Measurements from ENCODE around the gene SLC5A4.
A peak's percentile ranks its signal among the peaks of the same experiment; 100 is the strongest.

The SLC5A4 gene

DNA sequence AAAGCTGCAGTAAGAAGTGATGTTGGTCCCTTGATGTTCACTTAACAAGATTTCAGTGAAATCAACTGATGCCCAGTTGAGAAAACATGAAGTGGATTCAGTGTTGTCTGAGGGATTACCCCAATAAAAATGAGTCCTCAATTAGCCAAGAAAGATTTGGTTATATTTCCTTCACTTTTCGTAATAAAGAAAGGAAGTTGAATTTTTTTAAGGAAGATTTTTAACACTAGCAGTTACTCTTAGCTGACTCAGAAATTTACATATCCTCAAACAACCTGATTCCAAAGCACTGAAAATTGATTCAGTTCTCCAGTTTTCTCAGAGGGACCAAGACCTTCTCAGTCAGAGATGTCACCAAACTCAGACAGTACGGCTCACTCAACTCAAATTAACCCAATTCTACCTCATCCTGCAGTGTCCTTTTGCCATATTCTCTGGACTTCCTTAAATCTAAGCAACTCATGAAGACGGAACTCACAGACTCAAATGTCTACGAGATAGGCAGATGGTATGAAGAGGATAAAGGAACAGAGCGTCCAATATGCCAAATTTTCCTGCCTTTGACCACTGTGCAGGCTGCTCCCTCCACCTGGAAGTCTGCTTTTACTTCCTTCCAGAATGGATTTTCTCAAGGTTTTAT lies 22.8 kb downstream of the SLC5A4 start:
- no peak for DNase-seq (ENCODE audit: low spot score)

DNA sequence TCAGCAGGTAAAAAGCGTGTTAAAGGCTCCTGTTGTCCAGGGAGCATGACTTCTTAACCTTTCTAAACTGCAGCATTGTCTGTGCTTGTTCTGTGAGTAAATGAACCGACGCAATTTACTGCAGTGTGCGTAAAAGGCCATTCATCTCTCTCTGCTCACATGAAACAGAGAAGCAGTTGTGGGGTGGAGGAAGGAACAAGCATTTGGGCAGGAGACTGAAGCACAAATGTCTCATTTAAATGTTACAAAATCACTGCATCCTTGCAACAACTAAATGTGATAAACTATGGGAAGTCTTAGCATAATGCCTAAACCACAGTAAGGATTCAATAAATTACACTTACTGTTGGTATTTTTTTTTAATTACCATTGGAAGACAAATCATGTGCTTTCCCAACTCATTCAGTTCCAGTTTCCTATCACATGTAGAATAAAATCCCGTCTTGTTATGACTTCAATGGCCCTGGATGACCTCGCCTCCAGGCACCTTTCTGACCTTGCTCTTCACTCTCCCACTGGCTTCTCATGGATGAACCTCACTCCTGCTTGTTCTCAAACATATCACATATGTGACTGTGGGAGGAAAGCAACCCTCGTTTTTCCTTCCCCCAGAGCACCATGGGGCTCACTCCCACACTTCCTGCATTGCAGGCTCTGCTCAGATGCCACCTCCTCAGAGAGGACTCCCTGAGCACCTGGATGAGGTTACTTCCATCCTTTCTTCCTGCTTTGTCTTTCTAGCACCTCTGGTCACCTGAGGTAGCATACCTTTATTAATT lies 28.6 kb downstream of the SLC5A4 start:
- DNase-seq (ENCODE audit: low spot score), result no peak

DNA sequence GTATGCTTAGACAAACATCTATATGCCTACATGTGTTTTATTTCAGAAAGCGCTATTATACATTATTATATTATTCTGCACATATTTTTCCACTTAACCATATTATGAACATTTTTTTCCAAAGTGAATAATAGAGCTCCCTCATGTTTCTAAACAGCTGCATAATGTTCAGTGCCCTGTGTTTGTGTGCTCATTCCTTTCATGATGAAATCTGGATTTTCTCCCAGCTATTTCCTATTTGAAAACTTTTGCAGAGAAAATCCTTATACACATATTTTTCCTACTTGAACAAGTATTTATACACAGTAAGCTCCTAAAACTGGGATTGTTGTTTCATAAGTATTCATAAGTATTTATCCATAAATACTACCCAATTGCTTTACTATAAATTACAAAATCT lies 32.2 kb downstream of the SLC5A4 start:
- DNase-seq (ENCODE audit: low spot score), result no peak

DNA sequence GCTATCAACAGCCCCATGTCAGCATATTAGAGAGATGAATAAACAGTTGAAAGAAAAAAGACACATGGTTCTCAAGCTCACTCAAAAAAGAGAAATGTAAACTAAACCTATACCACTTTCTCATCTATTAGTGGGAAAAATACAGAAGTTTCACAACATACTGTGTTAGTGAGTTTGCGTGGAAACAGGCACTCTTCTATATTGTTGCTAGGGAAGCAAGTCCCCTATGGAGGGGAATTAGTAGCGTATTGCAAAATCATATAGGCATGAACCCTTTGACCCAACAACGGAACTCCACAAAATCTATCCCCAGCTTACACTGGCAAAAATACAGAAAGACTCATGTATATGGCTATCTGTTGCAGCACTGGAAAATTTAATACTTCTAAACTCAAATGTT lies 36.1 kb downstream of the SLC5A4 start:
- no peak for DNase-seq (ENCODE audit: low spot score)

DNA sequence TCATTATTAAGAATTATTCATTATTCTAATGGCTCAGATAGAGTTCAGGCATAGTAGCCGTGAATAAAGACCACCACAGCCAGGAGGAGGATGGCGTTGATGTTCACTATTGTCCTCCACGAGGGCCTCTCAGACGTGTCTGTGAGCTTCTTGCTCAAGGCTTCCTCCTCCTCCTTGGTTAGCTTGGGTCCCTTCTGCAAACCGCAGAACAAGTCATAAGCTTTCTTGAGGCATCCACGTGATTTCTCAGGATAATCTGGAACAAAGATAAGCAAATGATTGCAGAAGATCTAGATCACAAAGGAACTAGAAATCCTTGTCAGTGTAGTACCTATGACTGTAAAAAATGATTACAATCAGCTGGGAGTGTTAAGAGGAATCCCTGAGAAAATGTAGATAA lies 36.7 kb downstream of the SLC5A4 start:
- DNase-seq (ENCODE audit: low spot score), result no peak

DNA sequence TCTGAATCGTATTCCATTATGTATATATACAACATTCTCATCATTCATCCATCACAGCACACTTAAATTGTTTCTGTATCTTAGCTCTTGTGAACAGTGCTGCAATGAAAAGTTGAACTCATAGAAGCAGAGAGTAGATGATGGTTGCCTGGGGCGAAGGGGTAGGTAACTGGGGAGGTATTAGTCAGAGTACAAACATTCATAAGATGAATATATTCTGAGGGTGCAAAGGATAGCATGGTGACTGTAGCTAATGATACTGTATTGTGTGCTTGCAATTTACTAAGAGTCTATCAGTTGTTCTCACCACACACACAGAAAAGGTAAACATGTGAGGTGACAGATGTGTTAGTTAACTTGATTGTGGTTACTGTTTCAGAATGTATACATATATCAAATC lies 37.7 kb downstream of the SLC5A4 start:
- no peak for DNase-seq (ENCODE audit: low spot score)

DNA sequence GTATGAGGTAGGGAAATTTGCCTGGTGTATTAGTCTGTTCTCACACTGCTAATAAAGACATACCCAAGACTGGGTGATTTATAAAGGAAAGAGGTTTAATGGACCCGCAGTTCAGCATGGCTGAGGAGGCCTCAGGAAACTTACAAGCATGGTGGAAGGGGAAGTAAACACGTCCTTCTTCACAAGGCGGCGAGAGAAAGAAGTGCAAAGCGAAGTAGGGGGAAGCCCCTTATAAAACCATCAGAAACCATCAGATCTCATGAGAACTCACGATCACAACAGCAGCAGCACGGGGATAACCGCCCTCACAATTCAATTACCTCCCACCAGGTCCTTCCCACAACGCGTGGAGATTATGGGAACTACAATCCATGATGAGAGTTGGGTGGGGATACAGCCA lies 38.2 kb downstream of the SLC5A4 start:
- DNase-seq (ENCODE audit: low spot score), result no peak

DNA sequence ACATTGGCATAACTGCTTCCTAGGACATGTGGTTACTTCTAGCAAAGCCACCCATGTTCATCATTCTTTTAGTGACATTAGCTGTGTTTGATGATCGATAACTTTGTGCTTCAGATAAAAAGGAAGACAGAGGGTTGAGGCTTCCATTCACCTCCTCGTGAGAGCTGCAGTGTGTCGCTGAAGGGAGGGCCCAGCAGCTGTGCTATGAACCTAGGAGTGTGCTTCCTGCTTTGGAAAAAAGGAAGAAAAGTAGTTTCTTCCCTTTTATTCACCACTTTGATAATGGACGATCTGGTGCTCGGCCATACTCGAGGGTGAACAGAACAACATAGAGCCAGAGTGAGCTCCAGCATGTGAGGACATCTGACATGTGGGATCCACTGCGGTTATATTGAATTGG lies 44.1 kb downstream of the SLC5A4 start:
- DNase-seq (ENCODE audit: low spot score), result no peak

DNA sequence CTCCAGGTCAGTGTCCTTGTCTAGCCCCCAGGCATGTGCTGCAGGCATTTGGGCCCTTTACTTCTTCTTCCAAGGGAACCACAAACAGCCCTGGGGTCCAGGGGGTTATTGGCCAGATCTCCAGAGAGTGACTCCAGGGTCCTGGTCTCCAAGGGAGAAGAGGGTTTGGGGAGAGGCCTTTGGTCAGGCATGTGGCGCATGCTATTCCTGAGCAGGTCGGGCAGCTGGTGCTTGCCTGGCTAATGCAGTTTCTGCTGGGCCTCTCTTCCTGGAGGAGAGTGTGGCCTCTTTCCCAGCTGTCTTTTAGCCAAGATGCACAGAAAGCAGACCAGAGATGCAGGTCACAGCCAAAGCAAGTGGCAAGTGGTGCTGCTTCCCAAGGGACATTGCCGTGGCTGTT lies 46.5 kb downstream of the SLC5A4 start:
- DNase-seq (ENCODE audit: low spot score), result no peak

DNA sequence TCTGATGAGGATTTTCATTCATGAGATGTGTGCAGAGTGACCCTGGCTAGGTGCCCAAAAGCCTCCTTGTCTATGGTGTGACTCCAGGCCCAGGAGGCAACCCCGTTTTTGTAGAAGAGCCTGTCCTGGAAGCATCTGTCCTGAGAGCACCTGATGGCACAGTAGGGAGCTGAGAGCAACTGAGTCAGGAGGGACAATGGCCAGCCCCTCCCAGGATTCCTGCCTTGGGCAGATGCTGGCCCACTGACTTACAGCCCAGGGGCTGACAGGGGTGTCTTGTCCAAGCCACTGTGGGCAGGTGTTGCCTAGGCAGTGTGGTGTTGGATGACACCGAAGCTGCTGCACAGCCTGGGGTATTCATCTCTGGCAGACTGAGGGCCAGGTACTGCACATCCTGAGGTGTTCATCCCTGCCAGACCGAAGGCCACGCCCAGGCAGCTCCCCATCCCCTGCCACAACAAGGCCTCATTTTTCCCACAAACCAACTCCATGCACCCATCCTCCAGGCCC lies 47.1 kb downstream of the SLC5A4 start:
- DNase-seq (ENCODE audit: low spot score), result no peak

DNA sequence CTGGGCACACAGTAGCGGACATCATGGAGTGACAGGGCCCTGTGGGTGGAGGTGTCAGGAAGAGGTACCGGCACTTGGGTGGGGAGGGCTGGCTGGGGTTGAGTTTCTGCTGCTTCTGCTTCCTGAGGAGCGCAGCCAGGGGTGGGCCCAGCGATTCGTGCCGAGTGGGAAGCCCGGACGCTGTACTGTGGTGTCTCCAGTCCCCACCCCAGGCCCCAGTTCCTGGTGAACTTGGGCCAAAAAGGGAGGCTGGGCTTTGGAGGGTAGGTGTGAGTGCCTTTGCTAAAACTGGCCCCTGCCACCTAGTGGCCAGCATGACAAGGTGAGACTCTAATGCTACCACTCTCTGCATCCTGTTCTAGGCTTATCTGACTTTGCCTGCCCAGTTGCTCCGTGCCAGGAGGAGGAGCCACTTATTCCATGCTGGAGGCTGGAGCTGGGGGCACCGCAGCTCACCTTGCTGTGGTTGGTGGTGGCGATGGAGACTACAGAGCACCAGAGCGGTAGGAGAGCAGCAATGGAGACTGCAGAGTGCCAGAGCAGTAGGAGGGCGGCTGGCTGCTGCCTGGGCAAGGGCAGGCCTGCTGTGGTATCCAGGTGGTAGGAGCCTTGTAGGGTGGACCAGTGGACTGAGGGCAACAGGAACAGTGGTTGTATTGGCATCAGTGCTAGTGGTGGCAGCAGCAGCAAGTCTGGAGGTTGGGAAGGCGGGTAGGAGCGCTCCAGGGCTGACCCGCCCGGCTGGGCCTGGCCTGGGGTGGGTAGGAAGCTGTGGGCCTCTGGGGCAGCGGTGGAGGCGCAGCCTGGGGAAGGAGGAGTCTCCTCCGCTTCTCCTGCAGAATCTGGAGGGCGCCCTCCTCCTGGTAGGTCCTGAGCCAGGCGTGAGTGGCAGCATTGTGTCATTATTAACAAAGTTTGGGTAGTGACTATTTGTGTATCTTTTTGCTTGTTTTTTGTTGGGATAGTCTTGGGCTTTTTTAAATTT lies 48.1 kb downstream of the SLC5A4 start:
- DNase-seq (ENCODE audit: low spot score), result peak; percentile 55

DNA sequence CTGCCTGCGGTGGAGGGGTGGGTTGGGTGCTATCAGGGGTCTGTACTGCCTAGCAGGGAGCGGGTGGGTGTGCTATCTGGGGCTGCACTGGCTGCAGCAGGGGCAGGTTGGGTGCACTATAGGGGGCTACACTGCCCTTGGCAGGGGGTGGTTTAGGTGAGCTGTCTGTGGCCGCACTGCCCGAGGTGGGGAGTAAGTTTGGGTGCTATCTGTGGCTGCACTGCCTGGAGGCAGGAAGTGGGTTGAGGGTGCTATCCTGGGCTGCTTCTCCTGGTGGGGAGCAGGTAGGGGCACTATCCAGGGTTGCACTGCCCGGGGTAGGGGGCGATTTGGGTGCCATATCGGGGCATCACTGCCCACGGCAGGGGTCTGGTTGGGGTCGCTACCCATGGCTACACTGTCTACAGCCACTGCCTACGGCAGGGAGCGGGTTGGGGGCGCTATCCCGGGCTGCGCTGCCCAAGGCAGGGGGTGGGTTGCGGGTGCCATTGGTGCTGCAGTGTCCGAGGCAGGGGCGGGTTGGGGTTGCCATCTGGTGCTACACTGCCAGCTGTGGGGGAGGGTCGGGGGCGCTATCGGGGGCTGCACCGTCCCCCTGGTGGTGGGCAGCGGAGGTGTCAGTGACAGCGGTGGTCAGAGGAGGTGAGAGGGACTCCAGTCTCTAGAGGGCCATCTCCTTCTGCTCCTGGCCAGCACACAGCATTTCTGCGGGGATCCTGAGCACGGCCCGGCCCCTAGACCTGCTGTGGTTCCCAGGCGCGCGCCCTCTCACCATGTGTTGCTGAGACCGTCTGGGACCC lies 49.0 kb downstream of the SLC5A4 start:
- no peak for DNase-seq (ENCODE audit: low spot score)

DNA sequence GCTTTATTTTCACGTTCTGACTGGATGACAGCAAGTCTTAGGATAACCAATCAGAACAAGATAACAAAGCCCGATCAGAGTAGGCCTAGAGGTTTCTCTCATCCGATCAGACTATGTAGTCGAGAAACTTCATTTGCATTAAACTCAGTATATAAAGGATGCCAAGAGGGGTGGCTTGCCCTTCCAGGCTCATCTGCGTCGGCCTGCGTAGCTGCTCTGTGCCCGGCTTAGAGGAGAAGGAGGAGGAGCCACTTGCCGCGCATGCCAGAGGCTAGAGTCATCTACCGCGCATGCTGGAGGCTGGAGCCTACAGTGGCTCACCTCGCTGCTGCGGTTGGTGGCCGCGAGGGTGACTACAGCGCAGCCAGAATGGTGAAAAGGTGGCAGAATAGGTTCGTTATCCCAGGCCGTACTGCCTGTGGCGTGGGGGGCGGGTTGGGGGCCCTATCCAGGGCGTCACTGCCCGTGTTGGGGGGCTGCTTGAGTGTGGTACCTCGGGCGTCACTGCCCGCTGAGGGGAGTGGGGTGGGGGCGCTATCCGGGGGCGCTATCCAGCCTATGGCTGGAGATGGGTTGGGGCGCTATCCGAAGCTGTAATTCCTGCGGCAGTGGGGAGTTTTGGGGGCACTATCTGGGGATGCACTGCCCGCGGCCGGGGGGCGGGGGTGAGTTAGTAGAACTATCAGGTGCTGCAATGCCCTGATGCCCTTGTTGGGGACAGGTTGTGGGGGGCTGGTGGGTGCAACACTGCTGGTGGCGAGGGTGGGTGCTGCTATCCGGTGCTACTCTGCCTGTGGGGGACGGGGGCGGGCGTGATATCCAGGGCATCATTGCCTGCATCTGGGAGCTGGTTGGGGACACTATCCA lies 50.1 kb downstream of the SLC5A4 start, which contains the start of gene RFPL2:
Gene RFPL2 (minus strand): TSS at position 218 of the 867 bp plus-strand sequence. CDS start 2,622 bp downstream, outside the sequence.
- DNase-seq (ENCODE audit: low spot score), result peak; percentile 77

DNA sequence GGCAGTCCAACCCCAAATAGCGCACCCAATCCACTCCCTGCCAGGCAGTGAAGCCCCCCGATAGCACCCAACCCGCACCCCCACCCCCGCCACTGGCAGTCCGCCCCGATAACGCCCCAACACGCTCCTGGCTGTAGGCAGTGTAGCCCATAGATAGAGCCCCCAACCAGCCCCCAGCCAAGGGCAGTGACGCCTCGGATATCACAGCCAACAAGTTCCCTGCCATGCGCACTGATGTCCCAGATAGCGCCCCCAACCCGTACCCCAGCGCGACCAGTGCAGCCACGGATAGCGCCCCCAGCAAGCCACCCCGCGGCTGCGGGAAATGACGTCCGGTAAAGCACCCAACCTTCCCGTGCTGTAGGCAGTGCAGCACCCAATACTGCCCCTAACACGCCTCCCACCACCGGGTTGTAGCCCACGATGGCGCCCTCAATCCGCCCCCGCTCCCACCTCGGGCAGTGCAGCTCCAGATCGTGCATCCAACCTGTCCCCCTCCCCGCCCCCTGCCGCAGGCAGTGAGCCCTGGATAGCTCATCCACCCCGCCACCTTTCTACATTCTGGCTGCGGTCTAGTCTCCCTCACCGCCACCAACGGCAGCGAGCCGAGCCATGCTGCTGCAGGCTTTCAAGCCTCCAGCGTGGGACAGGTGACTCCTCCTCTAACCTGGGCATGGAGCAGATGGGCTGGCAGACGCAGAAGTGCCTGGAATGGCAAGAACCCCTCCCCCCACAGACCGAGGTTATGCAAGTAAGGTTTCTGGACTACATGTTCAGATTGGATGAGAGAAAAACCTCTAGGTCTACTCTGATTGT lies 50.9 kb downstream of the SLC5A4 start:
- DNase-seq (ENCODE audit: low spot score), result peak; percentile 37

DNA sequence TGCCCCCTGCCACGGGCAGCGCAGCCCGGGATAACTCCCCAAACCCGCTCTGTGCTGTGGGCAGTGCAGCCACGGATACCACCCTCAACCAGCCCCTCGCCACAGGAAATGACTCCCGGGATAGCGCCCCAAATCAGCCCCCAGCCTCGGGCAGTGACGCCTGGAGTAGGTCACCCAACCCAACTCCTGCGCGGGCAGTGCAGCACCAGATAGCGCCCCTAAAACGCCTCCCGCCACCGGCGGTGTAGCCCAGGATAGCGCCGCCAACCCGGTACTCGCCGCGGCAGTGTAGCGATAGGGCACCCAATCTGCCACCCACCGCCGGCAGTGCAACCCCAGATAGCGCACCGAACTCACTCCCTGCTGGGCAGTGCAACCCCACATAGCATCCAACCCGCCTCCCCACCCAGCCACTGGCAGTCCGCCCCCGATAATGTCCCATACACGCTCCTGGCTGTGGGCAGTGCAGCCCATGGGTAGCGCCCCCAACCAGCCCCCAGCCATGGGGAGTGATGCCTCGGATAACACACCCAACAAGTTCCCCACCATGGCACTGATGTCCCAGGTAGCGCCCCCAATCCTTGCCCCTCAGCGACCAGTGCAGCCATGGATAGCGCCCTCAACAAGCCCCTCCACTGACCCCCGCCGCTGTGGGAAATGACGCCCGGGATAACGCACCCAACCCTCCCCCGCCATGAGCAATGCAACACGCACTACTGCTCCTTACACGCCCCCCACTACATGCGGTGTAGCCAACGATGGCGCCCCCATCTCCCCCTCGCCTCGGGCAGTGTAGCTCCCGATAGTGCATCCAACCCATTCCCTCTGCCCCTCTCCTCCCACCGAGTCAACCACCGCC lies 51.7 kb downstream of the SLC5A4 start:
- no peak for DNase-seq (ENCODE audit: low spot score)

DNA sequence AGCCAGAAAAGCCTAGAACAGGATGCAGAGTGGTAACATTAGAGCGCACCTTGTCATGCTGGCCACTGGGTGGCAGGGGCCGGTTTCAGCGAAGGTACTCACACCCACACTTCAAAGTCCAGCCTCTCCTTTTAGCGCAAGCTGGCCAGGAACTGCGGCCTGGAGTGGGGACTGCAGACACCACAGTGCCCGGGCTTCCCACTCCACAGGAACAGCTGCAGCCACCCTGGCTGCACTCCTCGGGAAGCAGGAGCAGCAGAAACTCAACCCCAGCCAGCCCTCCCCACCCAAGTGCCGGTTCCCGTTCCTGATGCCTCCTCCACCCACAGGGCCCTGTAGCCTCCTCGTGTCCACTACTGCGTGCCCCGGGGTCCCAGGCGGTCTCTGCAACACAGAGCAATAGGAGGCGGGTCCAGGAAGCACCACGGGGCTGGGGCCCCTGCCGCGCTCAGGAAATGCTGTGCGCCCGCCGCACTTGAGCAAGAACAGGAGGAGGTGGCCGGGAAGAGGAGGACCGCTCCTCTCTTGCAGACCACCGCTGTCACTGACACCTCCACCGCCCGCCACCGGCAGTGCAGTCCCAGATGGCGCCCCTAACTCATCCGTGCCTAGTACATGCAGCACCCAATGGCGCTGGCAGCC lies 52.5 kb downstream of the SLC5A4 start:
- peak; percentile 78 for DNase-seq (ENCODE audit: low spot score)

DNA sequence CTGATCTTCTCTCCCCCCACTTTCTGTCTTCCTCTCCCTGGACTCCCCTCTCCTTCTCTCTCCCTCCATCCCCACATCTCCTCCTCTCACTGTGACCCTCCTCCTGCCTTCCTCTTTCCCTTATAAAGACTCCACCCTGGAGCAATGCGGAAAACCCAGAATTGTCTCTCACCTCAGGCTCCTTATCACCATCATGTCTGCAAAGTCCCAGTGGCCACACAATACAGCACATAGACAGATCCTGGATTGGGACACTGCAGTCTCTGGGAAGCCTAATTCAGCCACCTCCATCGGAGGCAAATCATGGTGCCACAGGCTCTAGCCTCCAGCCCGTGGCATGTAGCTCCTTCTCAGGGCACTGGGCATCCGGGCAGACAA lies 53.0 kb downstream of the SLC5A4 start:
- DNase-seq (ENCODE audit: low spot score), result no peak

DNA sequence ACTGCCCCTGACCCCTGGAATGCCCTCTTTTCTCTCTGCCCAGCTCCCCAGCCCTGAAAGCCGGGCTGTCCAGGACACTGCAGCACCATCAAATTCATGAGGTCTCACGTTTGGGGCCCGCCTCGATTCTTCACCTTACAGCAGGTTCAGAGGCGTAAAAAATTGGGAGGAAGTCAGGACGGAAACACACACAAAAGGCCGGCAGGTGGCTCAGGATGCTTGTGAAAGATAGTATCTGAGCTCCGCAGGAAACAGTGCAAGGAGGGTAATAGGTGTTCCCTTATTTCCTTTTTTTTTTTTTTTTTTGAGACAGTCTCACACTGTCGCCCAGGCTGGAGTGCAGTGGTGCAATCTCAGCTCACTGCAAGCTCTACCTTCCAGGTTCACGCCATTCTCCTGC lies 54.4 kb downstream of the SLC5A4 start:
- DNase-seq (ENCODE audit: low spot score), result no peak
